Panc1 (cell line): Measurements from ENCODE around the gene RBMS1.

Experiments used
- POLR2AphosphoS5 ChIP-seq: IDR thresholded peaks from 2 replicates; pipeline ENCODE4 v1.6.1; 2012; ENCODE audit warnings: mild to moderate bottlenecking, low read depth, low read length, moderate library complexity
- TF ChIP-seq, protein P1 (sequence below): fragments of 450-650 bp; IDR thresholded peaks from 2 replicates; pipeline ENCODE4 v1.5.1; 2017; ENCODE audit warnings: mild to moderate bottlenecking

- TF ChIP-seq, protein P1, sequence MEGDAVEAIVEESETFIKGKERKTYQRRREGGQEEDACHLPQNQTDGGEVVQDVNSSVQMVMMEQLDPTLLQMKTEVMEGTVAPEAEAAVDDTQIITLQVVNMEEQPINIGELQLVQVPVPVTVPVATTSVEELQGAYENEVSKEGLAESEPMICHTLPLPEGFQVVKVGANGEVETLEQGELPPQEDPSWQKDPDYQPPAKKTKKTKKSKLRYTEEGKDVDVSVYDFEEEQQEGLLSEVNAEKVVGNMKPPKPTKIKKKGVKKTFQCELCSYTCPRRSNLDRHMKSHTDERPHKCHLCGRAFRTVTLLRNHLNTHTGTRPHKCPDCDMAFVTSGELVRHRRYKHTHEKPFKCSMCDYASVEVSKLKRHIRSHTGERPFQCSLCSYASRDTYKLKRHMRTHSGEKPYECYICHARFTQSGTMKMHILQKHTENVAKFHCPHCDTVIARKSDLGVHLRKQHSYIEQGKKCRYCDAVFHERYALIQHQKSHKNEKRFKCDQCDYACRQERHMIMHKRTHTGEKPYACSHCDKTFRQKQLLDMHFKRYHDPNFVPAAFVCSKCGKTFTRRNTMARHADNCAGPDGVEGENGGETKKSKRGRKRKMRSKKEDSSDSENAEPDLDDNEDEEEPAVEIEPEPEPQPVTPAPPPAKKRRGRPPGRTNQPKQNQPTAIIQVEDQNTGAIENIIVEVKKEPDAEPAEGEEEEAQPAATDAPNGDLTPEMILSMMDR, result no peak
- TF ChIP-seq POLR2AphosphoS5, result no peak
These were observed 45.1 kb upstream of the RBMS1 start for GRCh38 chr2:160538559-160539355.
